HG02623 (cell line): ENCODE results near the gene CDH22.

Experiments
- ATAC-seq: cut with Tn5 transposase; IDR thresholded peaks from one replicate; pipeline ENCODE4 v1.9.1; 2021; ENCODE audit warnings: moderate library complexity; ENCODE audit not compliant: unreplicated experiment

CDH22 gene

GRCh38 chr20:46127396-46128010, 180.8 kb downstream of the CDH22 start:
- no peak for ATAC-seq

DNA sequence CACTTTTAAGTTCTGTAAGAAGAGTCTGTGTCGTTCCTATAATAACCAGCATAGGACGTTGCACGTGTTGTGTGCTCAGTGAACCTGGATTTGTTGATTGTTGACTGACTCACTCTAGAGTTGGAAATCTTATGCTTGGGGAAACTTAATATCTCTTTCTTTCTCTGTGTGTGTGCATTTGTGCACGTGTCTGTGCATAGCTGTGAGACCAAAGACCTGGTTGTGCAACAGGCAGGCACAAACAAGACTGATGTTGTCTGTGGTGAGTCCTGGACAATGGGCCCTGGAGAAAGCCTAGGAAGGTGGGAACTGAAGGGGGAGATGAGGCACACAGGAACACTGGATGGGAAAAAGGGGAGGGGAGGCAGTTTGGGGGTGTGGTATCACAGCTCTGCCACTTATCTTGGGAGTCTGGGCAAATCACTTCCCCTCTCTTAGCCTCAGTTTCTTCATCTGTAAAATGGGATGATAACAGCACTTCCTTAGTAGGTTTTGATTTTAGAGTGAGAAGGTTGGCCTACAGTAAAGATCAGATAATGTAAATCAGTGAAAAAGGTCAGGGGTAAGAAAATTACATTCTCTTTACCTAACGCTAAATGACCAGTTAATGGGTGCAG, 181.8 kb downstream of the CDH22 start:
- no peak for ATAC-seq
